Measurements from ENCODE around the gene LDB3.

LDB3 gene

DNA sequence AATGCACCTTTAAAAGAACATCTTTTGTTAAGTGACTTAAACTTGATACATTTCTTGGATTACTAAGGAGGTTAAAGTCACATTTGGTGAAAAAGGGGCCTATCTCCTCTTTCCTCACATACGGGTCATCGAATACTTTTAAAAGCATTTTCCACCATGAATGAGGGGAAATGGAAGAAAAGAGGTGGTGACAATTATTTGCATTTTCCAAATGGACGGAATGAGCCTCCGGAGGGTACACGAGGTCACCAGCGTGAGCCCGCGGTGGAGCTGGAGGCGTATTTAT is 87.1 kb downstream of the LDB3 start (continued):
- TF ChIP-seq, protein P1, sequence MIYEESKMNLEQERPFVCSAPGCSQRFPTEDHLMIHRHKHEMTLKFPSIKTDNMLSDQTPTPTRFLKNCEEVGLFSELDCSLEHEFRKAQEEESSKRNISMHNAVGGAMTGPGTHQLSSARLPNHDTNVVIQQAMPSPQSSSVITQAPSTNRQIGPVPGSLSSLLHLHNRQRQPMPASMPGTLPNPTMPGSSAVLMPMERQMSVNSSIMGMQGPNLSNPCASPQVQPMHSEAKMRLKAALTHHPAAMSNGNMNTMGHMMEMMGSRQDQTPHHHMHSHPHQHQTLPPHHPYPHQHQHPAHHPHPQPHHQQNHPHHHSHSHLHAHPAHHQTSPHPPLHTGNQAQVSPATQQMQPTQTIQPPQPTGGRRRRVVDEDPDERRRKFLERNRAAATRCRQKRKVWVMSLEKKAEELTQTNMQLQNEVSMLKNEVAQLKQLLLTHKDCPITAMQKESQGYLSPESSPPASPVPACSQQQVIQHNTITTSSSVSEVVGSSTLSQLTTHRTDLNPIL (CRISPR knock-in tag; IDR thresholded peaks at IDR 0.05; ENCODE audit: low read depth): no peak
- TF ChIP-seq ESRRG (CRISPR knock-in tag; IDR thresholded peaks at IDR 0.05) (no peak), SNAI2 (CRISPR knock-in tag; IDR thresholded peaks at IDR 0.05) (no peak)
- TF ChIP-seq, protein P2, sequence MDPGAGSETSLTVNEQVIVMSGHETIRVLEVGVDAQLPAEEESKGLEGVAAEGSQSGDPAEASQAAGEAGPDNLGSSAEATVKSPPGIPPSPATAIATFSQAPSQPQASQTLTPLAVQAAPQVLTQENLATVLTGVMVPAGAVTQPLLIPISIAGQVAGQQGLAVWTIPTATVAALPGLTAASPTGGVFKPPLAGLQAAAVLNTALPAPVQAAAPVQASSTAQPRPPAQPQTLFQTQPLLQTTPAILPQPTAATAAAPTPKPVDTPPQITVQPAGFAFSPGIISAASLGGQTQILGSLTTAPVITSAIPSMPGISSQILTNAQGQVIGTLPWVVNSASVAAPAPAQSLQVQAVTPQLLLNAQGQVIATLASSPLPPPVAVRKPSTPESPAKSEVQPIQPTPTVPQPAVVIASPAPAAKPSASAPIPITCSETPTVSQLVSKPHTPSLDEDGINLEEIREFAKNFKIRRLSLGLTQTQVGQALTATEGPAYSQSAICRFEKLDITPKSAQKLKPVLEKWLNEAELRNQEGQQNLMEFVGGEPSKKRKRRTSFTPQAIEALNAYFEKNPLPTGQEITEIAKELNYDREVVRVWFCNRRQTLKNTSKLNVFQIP (CRISPR knock-in tag; IDR thresholded peaks at IDR 0.05; ENCODE audit: borderline replicate concordance, low read depth): no peak

DNA sequence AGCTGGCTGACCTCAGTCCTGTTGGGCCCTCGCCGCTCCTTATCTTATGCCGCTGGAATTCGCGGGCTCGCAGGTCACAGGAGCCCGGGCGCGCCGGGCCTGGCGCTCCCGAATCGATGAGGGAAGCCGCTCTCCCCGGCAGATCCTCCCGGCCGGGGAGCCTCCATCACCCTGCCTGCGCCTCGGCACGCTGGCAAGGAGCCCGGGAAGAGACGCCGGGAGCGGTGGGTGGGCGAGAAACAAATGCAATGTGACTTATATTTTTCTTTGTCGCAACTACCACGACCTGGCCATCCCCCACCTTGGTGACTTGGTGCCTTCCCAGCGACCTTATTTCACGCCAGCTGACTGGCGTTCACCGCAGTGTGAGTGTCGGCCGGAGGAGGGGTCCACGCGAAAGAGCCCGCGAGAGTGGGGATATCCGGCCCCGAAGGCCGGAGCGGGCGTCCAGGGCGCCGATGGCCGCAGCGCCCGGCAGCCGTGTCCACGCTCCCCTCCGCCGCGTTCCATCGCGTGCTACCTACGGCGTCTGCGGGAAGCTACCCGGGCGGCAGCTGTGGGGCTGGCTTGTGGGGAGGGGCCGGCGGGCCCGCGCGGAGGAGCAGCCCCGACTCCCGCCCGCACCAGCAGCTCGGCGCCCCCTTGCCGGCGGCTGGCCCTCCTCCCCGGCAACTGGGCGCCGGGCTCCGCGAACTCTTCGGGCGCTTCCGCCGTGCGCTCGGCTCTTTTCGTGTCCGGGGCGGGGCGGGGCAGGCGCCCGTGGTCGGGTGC is 87.6 kb downstream of the LDB3 start:
- TF ChIP-seq ISL1 (CRISPR knock-in tag; IDR thresholded peaks at IDR 0.05) (no peak), ZFP30 (CRISPR knock-in tag; IDR thresholded peaks at IDR 0.05) (no peak), RARB (CRISPR knock-in tag; IDR thresholded peaks at IDR 0.05) (no peak), OSR1 (CRISPR knock-in tag; IDR thresholded peaks at IDR 0.05) (no peak)
- TF ChIP-seq, protein P1 (CRISPR knock-in tag; IDR thresholded peaks at IDR 0.05; ENCODE audit: low read depth): 0 out of 2 replicates have a peak, but pooled peaks have one; percentile 18
- peak; percentile 87 for ATAC-seq

DNA sequence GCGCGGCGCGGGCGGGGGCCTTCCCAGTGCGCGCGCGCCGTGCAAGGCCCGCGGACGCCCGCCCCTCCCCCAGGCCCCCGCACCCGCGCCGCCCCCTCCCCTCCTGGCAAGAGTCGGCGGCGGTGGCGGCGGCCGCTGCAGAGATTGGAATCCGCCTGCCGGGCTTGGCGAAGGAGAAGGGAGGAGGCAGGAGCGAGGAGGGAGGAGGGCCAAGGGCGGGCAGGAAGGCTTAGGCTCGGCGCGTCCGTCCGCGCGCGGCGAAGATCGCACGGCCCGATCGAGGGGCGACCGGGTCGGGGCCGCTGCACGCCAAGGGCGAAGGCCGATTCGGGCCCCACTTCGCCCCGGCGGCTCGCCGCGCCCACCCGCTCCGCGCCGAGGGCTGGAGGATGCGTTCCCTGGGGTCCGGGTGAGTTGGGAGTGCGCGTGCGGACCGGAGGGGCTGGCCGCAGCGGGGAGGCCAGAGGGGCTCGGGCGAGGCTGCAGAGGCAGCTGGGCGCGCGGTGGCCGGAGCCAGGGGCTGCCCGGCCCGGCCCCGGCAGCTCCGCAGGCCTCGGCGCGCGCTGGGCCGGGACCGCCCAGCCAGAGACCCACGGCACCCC is 88.3 kb downstream of the LDB3 start, which contains the start of gene BMPR1A:
BMPR1A (plus strand) TSS at position 109 of the 602 bp plus-strand sequence. CDS start 119,400 bp downstream, outside the sequence.
- ATAC-seq: peak; percentile 54
- TF ChIP-seq GLIS3 (CRISPR knock-in tag; IDR thresholded peaks at IDR 0.05) (no peak), TOX (CRISPR knock-in tag; IDR thresholded peaks at IDR 0.05; ENCODE audit: borderline replicate concordance) (no peak), BACH2 (CRISPR knock-in tag; IDR thresholded peaks at IDR 0.05; ENCODE audit: borderline replicate concordance) (no peak), ESRRG (CRISPR knock-in tag; IDR thresholded peaks at IDR 0.05) (no peak), TCF4 (CRISPR knock-in tag; IDR thresholded peaks at IDR 0.05; ENCODE audit: borderline replicate concordance) (no peak), SNAI2 (CRISPR knock-in tag; IDR thresholded peaks at IDR 0.05) (no peak)
- TF ChIP-seq, protein P1 (CRISPR knock-in tag; IDR thresholded peaks at IDR 0.05; ENCODE audit: low read depth): no peak
- TF ChIP-seq, protein P3, sequence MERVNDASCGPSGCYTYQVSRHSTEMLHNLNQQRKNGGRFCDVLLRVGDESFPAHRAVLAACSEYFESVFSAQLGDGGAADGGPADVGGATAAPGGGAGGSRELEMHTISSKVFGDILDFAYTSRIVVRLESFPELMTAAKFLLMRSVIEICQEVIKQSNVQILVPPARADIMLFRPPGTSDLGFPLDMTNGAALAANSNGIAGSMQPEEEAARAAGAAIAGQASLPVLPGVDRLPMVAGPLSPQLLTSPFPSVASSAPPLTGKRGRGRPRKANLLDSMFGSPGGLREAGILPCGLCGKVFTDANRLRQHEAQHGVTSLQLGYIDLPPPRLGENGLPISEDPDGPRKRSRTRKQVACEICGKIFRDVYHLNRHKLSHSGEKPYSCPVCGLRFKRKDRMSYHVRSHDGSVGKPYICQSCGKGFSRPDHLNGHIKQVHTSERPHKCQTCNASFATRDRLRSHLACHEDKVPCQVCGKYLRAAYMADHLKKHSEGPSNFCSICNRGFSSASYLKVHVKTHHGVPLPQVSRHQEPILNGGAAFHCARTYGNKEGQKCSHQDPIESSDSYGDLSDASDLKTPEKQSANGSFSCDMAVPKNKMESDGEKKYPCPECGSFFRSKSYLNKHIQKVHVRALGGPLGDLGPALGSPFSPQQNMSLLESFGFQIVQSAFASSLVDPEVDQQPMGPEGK (CRISPR knock-in tag; IDR thresholded peaks at IDR 0.05; ENCODE audit: borderline replicate concordance): no peak

DNA sequence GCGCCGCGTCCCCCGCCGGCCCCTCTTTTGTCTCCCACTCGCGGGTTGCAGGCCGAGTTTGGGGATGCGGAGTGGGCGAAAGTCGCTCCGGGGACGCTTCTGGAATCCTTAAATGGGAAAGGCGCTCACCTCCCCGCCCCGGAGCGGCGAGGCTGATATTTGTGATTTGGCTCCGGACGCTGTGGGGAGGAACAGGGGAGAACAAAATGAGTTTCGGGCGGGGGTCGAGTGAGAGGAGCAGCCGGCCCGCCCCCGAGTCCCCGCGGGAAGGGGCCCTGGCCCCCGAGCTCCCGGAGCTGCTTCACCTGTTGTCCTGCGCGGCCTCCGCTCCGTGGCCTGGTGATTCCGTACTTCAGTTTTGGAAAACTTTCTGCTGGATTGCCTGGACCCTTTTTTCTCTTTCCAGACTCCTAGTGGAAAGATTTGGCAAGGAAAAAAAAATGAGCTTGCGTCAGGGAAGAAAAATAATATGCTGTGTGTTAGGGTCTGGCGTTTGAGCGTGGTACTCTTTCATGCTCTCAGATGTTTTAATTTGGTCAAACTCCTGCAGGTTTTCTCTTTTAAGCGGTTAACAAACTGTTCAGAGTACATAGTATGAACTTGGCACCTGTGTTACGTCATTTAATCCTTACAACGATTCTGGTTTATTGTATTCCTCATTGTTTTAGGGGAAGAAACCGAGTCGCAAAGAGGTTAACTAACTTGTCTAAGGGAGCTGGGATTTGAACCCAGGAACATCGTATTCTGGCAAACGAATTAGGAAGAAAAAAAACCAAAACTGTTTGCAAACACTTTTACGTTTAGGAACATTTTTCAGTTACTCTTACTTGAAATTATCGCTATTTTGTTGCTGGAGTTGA is 89.0 kb downstream of the LDB3 start:
- peak; percentile 22 for ATAC-seq
- TF ChIP-seq SNAI2 (CRISPR knock-in tag; IDR thresholded peaks at IDR 0.05) (no peak), ESRRG (CRISPR knock-in tag; IDR thresholded peaks at IDR 0.05) (no peak), ISL1 (CRISPR knock-in tag; IDR thresholded peaks at IDR 0.05) (no peak), GLIS3 (CRISPR knock-in tag; IDR thresholded peaks at IDR 0.05) (no peak), ZFP30 (CRISPR knock-in tag; IDR thresholded peaks at IDR 0.05) (no peak), ZNF8 (CRISPR knock-in tag; IDR thresholded peaks at IDR 0.05) (no peak), OSR1 (CRISPR knock-in tag; IDR thresholded peaks at IDR 0.05) (no peak), ZC3H10 (CRISPR knock-in tag; IDR thresholded peaks at IDR 0.05) (no peak)
- TF ChIP-seq, protein P4, sequence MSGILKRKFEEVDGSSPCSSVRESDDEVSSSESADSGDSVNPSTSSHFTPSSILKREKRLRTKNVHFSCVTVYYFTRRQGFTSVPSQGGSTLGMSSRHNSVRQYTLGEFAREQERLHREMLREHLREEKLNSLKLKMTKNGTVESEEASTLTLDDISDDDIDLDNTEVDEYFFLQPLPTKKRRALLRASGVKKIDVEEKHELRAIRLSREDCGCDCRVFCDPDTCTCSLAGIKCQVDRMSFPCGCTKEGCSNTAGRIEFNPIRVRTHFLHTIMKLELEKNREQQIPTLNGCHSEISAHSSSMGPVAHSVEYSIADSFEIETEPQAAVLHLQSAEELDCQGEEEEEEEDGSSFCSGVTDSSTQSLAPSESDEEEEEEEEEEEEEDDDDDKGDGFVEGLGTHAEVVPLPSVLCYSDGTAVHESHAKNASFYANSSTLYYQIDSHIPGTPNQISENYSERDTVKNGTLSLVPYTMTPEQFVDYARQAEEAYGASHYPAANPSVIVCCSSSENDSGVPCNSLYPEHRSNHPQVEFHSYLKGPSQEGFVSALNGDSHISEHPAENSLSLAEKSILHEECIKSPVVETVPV (CRISPR knock-in tag; IDR thresholded peaks at IDR 0.05): no peak
- TF ChIP-seq, protein P2 (CRISPR knock-in tag; IDR thresholded peaks at IDR 0.05; ENCODE audit: borderline replicate concordance, low read depth): no peak
- TF ChIP-seq, protein P3 (CRISPR knock-in tag; IDR thresholded peaks at IDR 0.05; ENCODE audit: borderline replicate concordance): no peak
